Stimulated activated CD4-positive, alpha-beta T cell treated with anti-CD3 and anti-CD28 coated beads, Interleukin-1b, Interleukin-23, amount 100 ng/mL, for 48 hours (primary cell): ENCODE data around the gene RCOR1.
"Not testable (repeated sequence)": the region's sequence is repeated elsewhere in the genome, so short reads cannot be mapped to it uniquely, and the experiment has no call there.

Experiments used
- DNase-seq: peaks from one replicate; pipeline ENCODE4 v3.0.0-alpha.2; 2020

Gene RCOR1

GRCh38 chr14:102591944-102592762 is at the start of gene RCOR1:
TSS of gene RCOR1 (plus strand) at chr14:102592649. CDS start at chr14:102592887, 238 bp downstream.
- peak; percentile 97 for DNase-seq

- no peak for DNase-seq
Observed at GRCh38 chr14:102544046-102544746, 48.3 kb upstream of the RCOR1 start.

GRCh38 chr14:102544747-102545460 is 47.5 kb upstream of the RCOR1 start:
- no peak for DNase-seq

GRCh38 chr14:102545461-102546265 is 46.8 kb upstream of the RCOR1 start:
- DNase-seq = no peak

GRCh38 chr14:102548616-102549240 is 43.7 kb upstream of the RCOR1 start:
- no peak for DNase-seq

GRCh38 chr14:102550927-102551401 is 41.5 kb upstream of the RCOR1 start:
- not testable (repeated sequence) for DNase-seq

GRCh38 chr14:102551995-102552705 is 40.3 kb upstream of the RCOR1 start:
- DNase-seq = peak; percentile 55

GRCh38 chr14:102554821-102555819 is 37.3 kb upstream of the RCOR1 start:
- peak; percentile 47 for DNase-seq

GRCh38 chr14:102556098-102556677 is 36.3 kb upstream of the RCOR1 start:
- DNase-seq = no peak

GRCh38 chr14:102557434-102558226 is 34.8 kb upstream of the RCOR1 start:
- DNase-seq = no peak

- no peak for DNase-seq
Observed at GRCh38 chr14:102558556-102558955, 33.9 kb upstream of the RCOR1 start.

- no peak for DNase-seq
Observed at GRCh38 chr14:102560458-102561261, 31.8 kb upstream of the RCOR1 start.

- no peak for DNase-seq
Observed at GRCh38 chr14:102565331-102565887, 27.0 kb upstream of the RCOR1 start.

- no peak for DNase-seq
Observed at GRCh38 chr14:102565959-102566358, 26.5 kb upstream of the RCOR1 start.

GRCh38 chr14:102568115-102568614 is 24.3 kb upstream of the RCOR1 start:
- peak; percentile 52 for DNase-seq

GRCh38 chr14:102570334-102570995 is 22.0 kb upstream of the RCOR1 start:
- DNase-seq = no peak

- no peak for DNase-seq
Observed at GRCh38 chr14:102571043-102571442, 21.4 kb upstream of the RCOR1 start.
